ENCODE data around the gene GPRC5B. TPM values are rescaled to one million over a fixed set of nuclear protein-coding genes. Genes with fewer than 3 reads are reported as not detected.

The GPRC5B gene
- polyA plus RNA-seq, 1 donor: 88.7 TPM

DNA sequence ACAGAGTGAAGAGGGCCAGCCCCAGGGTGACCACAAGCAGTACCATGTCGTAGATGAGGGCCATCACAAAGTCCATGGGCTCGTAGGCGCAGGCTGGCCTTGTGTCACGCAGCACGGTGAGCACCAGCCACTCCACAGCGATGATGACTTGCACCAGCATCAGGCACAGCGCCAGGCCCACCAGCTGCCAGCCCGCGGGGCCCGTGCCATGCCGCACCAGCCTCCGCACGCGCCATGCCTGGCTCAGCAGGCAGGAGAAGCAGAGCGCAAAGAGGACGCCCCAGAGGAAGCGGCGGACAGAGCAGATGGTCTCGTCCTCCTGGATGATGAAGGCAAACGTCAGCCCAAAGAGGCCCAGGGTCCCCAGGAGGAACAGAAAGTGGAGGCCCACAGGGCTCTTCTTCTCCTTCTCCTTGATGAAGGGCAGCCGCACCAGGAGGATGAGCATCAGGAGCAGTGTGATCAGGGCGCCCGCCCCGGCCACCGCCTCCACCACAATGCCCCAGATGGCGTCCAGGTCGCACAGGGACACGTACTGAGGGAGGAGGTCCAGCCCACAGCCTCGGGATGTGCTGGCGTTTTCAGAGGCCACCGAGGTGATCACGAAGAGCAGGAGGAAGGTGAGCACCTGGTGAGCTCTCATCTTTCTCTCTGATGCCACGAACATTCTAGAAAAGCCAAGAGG, 12.3 kb downstream of the GPRC5B start:
- no peak for DNase-seq (ENCODE audit: low read depth)

DNA sequence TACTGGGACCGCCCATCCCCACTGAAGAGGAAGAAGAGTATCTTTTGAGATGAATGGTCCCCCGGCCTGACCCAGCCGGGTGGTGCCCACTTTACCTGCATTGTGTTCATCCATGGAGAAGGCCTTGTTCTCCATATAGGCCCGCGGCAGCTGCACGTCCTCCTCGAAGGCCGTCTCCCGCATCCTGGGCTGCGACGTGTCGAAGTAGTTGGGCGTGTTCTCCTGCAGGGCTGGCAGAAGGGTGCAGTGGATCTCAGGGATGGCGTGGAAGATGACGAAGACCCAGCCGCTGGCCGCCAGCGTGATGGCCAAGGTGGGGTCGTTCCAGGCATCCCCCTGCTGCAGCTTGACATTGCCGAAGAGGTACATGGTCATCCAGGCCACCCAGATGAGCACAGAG, 12.9 kb downstream of the GPRC5B start:
- DNase-seq (ENCODE audit: low read depth): no peak

DNA sequence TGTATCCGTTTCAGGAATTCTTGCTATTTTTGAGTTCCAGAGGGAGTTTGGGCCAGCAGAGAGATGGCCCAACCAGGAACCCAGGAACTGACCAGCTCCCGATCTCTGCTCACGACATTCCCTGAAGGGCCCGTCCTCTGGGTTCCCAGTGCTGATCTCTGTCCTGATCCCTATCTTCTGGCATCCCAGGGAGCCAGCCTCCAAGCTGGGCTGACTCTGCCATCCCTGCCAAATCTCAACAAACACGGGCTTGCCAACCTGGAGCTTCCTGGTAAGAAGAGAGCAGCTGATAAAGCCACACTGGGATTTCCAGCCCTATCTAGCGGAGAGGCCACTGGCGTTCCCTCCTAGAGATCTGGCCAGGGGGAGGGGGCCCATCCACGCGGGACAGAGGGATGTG, 16.2 kb downstream of the GPRC5B start:
- no peak for DNase-seq (ENCODE audit: low read depth)

DNA sequence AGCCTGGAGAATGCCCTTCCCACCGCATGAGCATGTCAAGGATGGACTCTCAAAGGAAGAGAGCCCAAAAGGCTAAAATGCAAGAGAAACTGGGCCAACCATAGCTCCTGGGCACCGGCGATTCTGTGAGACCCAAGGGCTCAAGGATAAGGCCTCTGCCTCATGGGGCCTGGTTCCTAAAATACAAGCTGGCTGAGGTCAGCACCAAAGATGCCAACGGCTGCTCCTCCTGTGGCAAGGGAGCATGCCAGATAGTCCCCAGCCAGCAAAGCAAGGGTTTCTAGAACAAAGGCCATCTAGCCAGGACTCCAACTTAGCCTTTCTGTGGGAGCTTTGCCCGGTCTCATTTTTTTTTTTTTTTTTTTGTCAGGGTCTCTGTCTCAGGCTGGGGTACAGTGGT, 20.1 kb downstream of the GPRC5B start:
- DNase-seq (ENCODE audit: low read depth): no peak

DNA sequence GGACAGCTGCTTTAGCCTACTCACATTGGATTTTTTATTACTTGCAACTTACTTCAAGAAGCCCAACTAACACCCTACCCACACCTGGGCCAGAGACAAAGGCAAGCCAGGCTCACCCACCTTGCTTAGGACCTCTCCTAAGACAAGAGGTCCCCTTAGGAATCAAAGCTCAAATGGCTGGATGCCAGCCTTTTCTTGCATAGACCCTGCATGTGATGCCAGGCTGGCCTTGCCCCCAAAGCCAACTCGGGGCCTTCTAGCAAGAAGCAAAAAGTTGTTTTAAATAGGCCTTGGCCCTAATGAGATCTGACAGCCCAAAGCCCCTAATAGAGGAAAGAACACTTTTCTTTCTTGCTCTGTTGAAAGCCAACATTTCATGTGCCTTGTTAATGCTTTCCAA, 20.7 kb downstream of the GPRC5B start:
- DNase-seq (ENCODE audit: low read depth): no peak

DNA sequence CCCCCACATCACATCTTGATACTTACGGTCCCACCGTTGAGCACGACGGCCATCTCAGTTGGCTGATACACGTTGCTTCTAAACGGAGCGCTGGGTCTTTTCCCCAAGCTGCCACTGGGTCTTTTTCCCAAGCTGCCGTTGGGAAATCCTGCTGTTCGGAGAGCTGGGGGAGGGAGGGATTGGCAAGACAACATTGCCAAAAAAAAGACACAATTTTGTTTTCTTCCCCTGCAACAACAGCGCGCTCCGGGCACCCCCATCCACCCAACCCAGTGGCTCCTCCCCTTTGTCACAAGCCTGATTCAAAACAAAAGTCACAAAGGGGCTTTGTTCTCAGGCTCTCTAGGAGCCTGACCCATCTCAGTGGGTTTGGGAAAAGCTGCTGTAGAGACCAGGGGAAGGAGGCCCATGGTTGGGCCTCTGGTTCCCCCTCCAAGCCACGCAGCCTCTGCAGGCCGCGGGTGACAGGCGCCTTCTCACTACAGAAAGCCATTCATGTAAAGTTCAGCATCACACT, 22.8 kb downstream of the GPRC5B start:
- DNase-seq (ENCODE audit: low read depth): no peak

DNA sequence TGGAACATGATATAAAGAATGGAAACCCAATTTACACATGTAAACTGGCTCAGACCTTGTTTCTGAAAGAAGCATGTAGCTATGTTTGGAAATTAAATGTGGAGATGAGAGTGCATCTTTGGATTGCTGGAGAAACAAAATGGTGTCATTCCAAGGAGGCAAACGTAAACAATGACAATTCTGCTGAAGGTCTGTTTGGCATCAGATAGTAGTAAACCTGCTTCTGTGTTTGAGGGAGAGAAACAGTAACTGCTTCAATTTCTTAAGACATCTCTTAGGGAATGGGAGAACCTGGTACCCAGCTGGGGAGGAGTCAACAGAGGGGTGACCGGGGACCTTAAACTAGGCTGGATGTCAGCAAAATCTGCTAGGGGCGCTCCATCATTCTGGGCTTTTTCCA, 23.5 kb downstream of the GPRC5B start:
- no peak for DNase-seq (ENCODE audit: low read depth)

DNA sequence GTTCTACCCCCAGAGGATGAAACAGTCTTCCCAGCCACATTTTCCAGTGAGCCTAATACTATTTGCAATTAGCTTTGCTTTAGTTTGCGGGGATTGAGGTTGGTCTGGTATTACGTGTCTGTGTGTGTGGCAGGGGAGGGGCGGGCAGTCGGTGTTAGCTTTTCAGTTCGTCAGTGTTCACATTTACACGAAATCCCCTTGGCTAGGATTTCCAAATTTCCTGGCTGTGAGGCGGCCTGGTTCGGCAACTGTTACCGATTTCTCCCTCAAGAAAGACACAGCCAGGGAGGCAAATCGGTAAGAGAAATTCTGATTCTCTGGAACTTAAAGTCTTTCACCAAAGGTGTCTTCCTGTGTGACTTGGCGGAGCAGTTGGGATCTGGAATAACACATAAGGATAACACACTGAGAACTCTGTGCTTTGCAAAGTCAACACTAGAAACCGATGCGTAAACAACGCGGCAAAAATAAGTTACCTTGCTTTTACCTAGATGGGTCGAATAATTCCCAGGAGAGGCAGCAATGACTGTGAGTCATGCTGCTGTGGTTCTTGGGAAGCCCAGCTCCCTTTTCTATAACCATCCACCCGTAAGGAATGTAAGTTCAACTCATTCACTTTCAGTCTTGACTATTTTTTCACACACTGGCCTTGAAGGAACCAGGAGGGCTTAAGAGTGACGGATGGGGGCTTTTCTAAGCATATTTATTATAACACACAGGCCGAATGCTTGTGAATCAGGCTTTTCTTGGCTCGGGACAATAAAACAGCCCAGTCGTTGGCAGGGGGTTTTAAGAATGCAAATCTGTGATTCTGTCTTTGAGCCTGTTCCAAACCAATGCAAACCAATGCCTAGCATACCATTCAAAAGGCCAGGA, 24.2 kb downstream of the GPRC5B start:
- DNase-seq (ENCODE audit: low read depth): no peak

DNA sequence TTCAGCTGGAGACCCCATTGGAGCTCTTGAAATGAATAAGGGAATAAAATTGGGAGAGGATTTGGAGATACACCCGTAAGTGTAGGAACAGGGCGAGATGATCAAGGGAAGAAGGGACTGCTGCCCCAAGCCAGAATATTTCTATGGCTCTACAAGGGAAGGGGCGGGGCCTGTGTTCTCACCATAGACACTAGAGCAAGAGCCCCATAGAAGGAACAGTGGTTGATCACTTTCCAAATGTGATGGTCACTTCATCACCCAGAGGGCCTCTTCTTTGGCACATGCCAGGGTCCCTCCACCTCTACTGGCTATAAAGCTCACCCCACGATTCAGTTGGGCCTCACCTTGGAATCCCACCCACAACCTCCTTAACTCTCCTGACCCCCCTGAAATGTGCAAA, 25.0 kb downstream of the GPRC5B start:
- DNase-seq (ENCODE audit: low read depth): no peak

DNA sequence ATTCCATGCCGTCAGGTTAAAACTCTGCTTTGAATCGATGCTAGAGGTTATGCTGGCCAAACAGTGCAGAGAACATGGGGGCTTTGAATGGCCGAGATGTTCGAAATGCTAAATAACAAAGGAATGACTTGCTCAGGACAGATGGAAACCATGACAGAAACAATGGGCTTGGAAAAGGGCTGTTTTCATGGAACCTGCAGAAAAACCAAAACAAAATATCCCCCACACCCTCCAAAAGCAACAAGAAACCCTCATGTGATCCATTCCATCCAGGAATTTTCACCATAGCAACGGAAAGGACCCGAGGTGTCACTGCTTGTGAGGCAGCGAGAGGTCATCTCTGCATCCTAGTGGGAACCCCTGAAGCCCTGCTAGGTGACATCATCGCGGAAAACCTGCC, 25.5 kb downstream of the GPRC5B start:
- DNase-seq (ENCODE audit: low read depth): no peak

DNA sequence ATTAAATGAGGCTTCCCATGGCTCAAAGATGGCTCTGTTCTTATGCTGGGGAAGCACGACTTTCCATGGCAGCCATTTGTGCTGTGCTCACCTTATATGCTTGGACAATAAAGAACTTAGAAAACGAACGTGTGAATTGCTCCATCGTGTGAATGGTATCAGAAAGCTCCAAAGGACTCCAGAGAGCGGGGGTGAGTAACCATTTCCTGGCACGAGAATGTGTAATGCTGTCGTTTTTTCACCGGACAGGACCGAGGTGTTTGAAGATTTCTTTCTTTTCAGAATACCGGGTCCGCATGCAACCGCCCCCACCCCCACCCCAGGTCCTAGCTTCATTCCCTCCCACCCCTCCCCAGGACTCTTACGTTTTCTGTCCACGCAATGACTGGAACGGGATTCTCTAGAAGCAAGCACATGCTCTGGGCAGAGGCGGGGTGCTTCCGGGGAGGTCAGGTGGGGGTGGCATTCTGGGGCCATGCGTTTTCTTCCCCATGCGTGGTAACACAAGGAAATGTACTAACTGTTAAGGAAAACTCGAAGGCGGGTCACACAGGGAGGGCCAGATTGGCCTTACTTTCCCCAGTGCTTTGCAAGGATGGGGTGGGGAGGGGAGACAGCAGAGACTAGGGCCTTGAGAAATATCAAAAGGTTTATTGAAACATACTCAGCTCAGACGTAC, 26.2 kb downstream of the GPRC5B start:
- DNase-seq (ENCODE audit: low read depth): no peak

DNA sequence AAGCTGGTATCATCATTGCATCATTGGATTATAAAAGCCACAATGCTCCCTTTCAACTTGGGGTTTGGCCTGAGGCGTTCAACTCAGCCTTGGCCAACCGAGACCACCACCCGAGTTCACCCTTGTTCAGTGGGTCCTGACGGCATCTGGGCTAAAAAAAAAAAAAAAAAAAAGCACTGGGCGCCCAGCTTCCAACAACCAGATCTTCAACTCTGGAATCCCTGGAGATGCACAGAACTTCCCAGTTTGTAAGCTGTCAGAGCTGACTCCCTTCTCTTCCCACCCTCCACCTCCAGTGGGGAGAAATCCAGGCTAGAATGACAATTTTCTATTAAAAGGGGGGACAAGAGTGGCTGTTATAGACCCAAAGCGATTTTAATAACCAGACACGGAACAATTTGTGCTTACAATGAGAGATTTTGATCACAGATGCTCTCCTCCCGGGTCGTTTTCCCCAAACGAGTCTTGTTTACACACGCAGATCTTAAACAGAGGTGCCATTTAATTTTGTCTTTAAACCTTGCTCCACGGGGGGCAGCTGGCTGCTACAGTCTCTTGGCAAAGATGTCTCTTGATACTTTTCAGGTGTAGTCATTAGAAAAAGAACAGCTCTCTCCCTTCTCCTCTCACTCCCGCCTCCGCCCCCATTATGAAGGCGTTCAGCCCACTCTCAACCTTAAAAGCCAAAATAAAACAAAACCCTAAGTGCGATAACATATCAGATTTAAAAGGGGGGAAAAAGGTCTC, 26.9 kb downstream of the GPRC5B start:
- DNase-seq (ENCODE audit: low read depth): no peak

DNA sequence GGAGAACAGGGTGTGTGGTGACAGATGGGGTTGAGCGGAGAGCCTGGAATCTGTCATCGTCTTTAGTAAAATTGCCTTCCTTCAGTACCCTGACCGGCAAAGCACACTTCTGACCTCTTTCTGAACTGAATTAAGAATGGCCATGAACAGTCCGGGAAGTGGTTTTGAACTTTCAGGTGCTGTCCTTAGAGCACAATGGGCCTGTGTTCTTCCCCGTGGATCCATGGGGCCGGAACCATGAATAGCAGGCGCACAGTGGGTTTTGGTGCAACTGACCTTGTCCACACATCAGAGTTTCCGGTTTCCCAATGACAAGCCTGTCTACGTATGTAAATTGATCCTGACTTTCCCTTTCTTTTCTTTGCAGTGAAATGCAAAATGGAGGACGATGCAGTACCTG, 28.5 kb downstream of the GPRC5B start:
- no peak for DNase-seq (ENCODE audit: low read depth)

DNA sequence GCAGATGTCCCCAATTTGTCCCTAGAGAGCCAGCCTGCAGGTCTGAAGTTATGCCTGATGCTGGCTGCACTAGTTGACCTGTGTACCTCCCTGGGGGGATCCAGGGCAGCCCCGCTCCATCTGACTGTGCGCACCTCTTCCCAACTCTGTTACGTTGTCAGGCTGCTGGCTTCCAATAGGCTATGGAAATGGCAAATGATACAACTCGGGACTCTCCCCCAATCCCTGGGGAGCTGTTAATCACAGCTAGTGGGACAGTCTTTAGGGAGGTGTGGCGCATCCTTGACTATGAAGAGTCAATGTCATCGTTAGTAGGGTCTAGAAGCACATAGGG, 30.1 kb downstream of the GPRC5B start:
- DNase-seq (ENCODE audit: low read depth): no peak

DNA sequence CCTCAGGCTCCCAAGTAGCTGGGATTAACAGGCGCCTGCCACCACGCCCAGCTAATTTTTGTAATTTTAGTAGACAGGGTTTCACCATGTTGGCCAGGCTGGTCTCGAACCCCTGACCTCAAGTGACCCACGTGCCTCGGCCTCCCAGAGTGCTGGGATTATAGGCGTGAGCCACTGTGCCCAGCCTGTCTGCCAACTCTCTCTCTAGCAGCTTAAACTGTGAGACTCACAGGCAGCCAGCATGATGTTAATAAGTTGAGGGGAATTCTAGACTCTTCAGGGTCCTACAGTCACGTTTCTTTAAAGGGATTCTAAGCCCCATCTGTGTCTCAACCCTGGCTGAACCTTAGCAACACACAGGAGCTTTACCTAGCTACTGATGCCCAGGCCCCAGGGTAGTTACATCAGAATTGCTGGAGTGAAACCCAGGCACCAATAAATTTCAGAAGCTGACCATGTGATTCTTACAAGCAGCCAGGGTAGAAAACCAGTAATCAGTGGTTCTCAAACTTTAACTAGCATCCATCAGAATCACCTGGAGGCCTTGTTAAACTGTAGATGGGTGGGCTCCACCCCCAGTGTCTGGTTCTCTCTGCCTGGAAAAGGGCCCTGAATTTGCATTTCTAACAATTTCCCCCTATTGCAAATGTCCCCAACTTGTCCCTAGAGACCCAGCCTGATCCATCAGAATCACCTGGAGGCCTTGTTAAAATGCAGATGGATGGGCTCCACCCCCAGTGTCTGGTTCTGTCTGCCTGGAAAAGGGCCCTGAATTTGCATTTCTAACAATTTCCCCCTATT, 30.7 kb downstream of the GPRC5B start:
- DNase-seq (ENCODE audit: low read depth): no peak

DNA sequence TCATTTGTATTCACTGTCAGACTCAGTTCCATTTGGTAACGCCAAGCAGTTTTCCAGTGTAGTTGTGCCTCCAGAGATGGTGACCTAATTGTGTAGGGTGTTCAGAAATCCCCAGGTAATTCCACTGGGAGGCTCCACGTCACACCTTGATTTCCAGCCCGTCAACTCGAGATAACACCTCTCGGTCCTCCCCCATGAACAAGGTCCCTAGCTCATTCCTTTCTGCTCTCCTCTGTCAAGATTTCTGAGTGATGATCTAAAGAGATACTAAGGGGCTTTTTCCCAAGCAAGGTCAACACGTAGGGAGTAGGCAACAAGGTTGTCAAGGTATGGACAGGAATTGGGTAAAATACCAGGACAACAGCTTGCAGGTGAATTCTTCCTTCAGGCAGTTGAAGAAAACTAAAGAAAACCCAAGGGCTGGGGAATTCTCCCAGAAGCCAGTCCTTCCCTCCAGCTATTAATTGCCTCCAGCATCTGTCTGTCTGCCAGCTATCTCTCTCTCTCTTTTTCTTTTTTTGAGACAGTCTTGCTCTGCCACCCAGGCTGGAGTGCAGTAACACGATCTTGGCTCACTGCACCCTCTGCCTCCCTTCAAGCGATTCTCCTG, 31.4 kb downstream of the GPRC5B start:
- DNase-seq (ENCODE audit: low read depth): no peak

DNA sequence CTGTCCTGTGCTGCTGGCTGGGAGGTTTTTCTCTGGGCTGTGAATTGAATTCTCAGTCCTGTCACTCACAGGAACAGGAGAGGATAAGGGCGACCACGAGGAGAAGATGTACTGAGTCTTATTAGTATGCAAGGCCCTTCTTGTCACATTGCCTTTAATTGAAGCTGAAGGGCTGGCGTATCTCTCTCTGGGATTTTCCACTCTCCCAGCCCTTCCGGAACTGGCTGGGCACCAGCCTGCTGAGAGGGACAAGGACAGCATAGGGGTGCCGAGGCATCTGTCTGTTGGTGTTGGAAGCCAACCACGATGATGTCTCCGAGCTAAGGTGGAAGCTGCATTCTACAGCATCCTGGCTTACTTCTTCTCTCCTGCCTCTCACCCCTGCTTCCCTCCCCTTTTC, 33.2 kb downstream of the GPRC5B start:
- DNase-seq (ENCODE audit: low read depth): no peak

DNA sequence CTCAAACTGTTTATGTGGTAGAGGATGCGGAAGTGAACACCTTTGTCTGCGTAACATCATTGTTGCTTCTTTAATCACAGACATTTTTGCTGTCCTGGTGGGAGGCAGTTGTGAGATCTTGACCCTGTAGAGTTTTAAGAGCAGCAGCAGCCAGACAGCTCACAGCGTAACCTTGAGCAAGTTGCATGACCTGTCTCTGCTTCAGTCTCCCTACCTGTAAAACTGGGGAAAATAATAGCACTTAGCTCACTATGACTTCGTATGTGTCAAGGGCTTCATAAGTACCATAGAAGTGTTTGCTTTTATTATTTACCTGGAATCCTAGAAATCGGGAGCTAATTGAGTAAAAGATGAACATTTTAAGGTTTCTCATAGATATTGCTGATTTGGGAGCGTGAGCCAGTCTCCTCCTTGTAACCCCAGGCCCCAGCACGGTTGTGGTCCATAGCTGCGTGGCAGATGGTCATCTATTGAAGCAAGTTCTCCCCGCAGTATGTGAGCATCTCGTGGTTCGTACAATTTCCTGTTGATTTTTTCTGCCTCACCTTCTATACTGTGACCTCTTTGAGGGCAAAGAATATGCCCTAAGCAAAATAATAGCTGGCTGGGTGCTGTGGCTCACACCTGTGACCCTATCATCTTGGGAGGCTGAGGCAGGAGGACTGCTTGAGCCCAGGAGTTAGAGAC, 34.4 kb downstream of the GPRC5B start:
- DNase-seq (ENCODE audit: low read depth): no peak

DNA sequence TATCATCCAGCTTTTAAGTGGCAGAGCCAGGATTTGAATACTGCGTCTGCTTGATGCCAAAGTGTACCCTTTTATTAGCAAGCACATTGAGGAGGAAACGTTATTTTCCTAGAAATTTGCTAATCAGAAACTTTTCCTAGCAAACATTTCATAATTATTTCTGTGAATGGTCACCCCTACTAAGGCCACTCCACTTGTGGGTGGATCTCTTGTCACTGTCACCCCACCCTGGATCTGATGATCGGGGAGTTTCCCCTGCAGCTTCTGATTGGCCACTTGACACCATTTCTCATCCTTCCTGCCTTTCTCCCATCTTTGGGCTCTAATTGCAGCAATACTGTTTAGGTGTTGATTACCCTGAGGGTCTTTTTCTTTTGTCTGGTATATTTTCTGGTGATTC, 35.9 kb downstream of the GPRC5B start:
- DNase-seq (ENCODE audit: low read depth): no peak

DNA sequence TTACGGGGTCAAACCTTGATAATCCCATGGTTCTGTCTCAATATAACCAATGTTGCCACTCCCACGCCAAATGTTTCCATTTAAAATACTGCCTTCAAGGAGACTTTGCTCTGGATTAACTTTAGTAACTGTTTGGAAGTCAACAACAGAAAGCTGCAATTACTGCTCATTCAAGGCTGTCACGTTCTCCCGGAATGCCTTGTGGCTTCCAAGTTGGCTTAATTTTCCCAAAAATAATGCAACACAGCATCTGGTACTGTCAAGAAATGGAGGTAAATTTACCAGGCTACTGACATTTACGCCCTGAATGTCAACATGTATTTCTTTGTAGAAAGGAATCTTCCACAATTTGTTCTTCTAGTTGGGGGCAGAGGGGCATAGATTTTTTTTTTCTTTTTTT, 38.2 kb downstream of the GPRC5B start:
- no peak for DNase-seq (ENCODE audit: low read depth)
